ENCODE measurements around the gene LRRC73. TPM values are rescaled to one million over a fixed set of nuclear protein-coding genes. Genes with fewer than 3 reads are reported as not detected.

The LRRC73 gene
- total RNA-seq, 3 donors from 2014 or later = 0.29 to 0.33 TPM; not detected in 1

DNA sequence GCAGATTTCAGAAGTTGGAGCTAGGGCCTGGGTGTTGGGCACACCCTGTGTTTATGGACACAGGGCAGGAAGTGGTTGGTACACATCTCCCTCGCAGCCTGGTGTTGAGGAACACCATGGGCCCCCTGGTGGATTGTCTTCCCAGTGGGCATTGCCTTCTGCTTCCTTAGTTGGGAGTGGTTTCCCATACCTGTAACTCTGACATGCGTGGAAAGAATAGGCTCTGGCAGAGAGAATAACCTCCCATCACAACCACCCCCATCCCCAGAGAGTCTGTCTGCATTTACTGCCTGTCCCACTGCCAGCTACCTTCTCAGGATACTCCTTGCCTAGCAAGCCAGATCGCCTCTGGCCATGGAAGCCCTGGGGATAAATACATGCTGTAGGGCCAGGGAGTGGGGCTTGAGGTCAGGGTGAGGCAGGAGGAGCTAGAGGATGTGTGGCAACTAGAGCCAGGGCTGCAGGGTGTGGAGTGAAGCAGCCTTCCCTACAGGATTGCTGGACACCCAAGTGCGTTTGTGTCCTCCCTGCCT, 14.7 kb downstream of the LRRC73 start:
- Histone ChIP-seq H3K36me3 (no peaks in the 10 kb centered on the region), H3K27me3 (no peaks in the 10 kb centered on the region), H3K4me3 (no peak overlapping the region), H3K9me3 (no peaks in the 10 kb centered on the region), H3K4me1 (peaks cover 6 to 15% of the 10 kb centered on the region in 2 donors), H3K27ac (peak overlapping the region; percentile 68 to 80)
- no peak for DNase-seq (ENCODE audit: low spot score in 2 of 2)
- intact Hi-C loops (cut with DNase I; ENCODE audit: low total_unique reads) = no loop called here
- TF ChIP-seq, protein P1, sequence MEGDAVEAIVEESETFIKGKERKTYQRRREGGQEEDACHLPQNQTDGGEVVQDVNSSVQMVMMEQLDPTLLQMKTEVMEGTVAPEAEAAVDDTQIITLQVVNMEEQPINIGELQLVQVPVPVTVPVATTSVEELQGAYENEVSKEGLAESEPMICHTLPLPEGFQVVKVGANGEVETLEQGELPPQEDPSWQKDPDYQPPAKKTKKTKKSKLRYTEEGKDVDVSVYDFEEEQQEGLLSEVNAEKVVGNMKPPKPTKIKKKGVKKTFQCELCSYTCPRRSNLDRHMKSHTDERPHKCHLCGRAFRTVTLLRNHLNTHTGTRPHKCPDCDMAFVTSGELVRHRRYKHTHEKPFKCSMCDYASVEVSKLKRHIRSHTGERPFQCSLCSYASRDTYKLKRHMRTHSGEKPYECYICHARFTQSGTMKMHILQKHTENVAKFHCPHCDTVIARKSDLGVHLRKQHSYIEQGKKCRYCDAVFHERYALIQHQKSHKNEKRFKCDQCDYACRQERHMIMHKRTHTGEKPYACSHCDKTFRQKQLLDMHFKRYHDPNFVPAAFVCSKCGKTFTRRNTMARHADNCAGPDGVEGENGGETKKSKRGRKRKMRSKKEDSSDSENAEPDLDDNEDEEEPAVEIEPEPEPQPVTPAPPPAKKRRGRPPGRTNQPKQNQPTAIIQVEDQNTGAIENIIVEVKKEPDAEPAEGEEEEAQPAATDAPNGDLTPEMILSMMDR (IDR thresholded peaks at IDR 0.05) = peak in 1 of 3 donors; percentile 7
- TF ChIP-seq POLR2AphosphoS5 (IDR thresholded peaks at IDR 0.05) = no peak

GRCh38 chr6:43494766-43495165, 15.4 kb downstream of the LRRC73 start:
- H3K9me3 ChIP-seq = no peaks in the 10 kb centered on the region
- TF ChIP-seq POLR2A (IDR thresholded peaks at IDR 0.05) (no peak), POLR2AphosphoS5 (IDR thresholded peaks at IDR 0.05) (no peak)
- TF ChIP-seq, protein P1 (IDR thresholded peaks at IDR 0.05) = no peak
- intact Hi-C loops (cut with DNase I; ENCODE audit: low total_unique reads) = no loop called here
- peaks cover 6 to 15% of the 10 kb centered on the region in 2 donors for H3K4me1 ChIP-seq
- H3K27me3 ChIP-seq = no peaks in the 10 kb centered on the region
- H3K36me3 ChIP-seq = no peaks in the 10 kb centered on the region
- no peak overlapping the region for H3K4me3 ChIP-seq
- no peak for DNase-seq (ENCODE audit: low spot score in 2 of 2)
- H3K27ac ChIP-seq = peak overlapping the region in 1 of 2 donors; percentile 68

DNA sequence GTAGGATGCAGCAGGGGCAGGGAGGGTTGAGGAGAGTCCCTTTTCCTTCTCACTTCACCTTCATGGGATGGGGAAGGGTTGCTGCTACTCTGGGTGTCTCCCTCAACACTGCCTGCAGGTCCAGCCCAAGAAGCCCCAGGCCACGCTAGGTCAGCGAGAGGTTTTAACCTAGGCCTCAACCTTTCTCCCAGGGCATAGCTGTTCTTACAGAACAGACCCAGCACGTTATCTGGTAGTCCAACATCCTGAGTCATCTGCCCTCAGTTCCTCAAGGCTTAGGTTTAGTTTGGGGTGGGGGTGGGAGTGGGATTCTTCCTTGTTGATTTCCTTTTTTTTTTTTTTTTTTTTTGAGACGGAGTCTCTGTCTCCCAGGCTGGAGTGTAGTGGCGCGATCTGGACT, 15.8 kb downstream of the LRRC73 start:
- intact Hi-C loops (cut with DNase I; ENCODE audit: low total_unique reads) = no loop called here
- H3K9me3 ChIP-seq = no peaks in the 10 kb centered on the region

DNA sequence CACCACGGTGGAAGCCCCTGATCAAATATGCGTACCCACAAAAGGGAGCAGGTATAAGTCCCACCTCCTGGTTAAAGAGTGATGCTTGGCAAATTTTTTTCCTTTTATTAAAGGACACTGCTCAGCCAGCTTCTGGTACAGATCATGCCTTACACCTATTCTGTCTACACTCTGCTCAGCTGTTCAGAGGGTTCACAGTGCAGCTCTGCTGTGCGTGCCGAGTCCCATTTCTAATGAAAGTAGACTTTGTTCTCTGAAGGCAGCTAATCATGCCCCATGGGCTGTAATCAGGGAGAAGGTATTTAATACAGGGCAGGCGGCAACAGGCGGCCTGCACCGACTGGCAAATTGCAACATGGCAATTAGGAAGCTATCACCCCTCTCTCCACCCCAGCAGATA, 16.3 kb downstream of the LRRC73 start:
- Histone ChIP-seq H3K9me3 (no peaks in the 10 kb centered on the region), H3K4me1 (peaks cover 12 to 15% of the 10 kb centered on the region in 2 donors), H3K27me3 (no peaks in the 10 kb centered on the region), H3K36me3 (no peaks in the 10 kb centered on the region), H3K4me3 (no peak overlapping the region), H3K27ac (peak overlapping the region; percentile 40 to 64)
- intact Hi-C loops (cut with DNase I; ENCODE audit: low total_unique reads) = no loop called here
- TF ChIP-seq POLR2AphosphoS5 (IDR thresholded peaks at IDR 0.05) (no peak), POLR2A (IDR thresholded peaks at IDR 0.05) (no peak)
- TF ChIP-seq, protein P1 (IDR thresholded peaks at IDR 0.05) = no peak
- no peak for DNase-seq (ENCODE audit: low spot score in 2 of 2)

More for the DNA sequence above, 15.8 kb downstream of the LRRC73 start:
- H3K27ac ChIP-seq = peak overlapping the region in 1 of 2 donors; percentile 64
- peaks cover 10 to 15% of the 10 kb centered on the region in 2 donors for H3K4me1 ChIP-seq
- no peak overlapping the region for H3K4me3 ChIP-seq
- no peaks in the 10 kb centered on the region for H3K36me3 ChIP-seq
- DNase-seq (ENCODE audit: low spot score in 2 of 2) = no peak
- H3K27me3 ChIP-seq = no peaks in the 10 kb centered on the region
- no peak for TF ChIP-seq POLR2A (IDR thresholded peaks at IDR 0.05)
- no peak for TF ChIP-seq POLR2AphosphoS5 (IDR thresholded peaks at IDR 0.05)
- TF ChIP-seq, protein P1 (IDR thresholded peaks at IDR 0.05) = no peak

- Histone ChIP-seq H3K9me3 (no peaks in the 10 kb centered on the region), H3K27ac (peak overlapping the region; percentile 40 to 64), H3K27me3 (no peaks in the 10 kb centered on the region), H3K36me3 (no peaks in the 10 kb centered on the region), H3K4me1 (peaks cover 12 to 15% of the 10 kb centered on the region in 2 donors), H3K4me3 (no peak overlapping the region)
- DNase-seq (ENCODE audit: low spot score in 2 of 2) = no peak
- intact Hi-C loops (cut with DNase I; ENCODE audit: low total_unique reads) = no loop called here
- TF ChIP-seq POLR2A (IDR thresholded peaks at IDR 0.05) (no peak), POLR2AphosphoS5 (IDR thresholded peaks at IDR 0.05) (no peak)
- TF ChIP-seq, protein P1 (IDR thresholded peaks at IDR 0.05) = no peak
These were observed 16.9 kb downstream of the LRRC73 start for GRCh38 chr6:43493230-43493629.

Data from breast epithelium (tissue), 4 donors.